IgD-negative memory B cell (primary cell): ENCODE data around the gene NOP16. TPM values are rescaled to one million over a fixed set of nuclear protein-coding genes. Genes with fewer than 3 reads are reported as not detected.
A peak's percentile ranks its signal among the peaks of the same experiment; 100 is the strongest.
"Not testable (repeated sequence)": the region's sequence is repeated elsewhere in the genome, so short reads cannot be mapped to it uniquely, and the experiment has no call there.

Experiments used
- H3K27ac Mint-ChIP-seq, 3 donors: one replicate each; pipeline ENCODE4 v1.8.0; 2020 to 2022; ENCODE audit warnings: mild to moderate bottlenecking in 3 of 3, mixed read lengths in 3 of 3, moderate library complexity in 1 of 3
- H3K27me3 Mint-ChIP-seq: one replicate; pipeline ENCODE4 v1.8.0; 2021; ENCODE audit warnings: mixed read lengths
- H3K36me3 Mint-ChIP-seq: one replicate; pipeline ENCODE4 v1.8.0; 2020; ENCODE audit warnings: mild to moderate bottlenecking, mixed read lengths
- H3K4me1 Mint-ChIP-seq, 3 donors: one replicate each; pipeline ENCODE4 v1.8.0; 2020 to 2022; ENCODE audit warnings: mixed read lengths in 3 of 3, mild to moderate bottlenecking in 1 of 3
- H3K4me3 Mint-ChIP-seq, 4 donors: one replicate each; pipeline ENCODE4 v1.8.0; 2020 to 2022; ENCODE audit warnings: mild to moderate bottlenecking in 4 of 4, mixed read lengths in 4 of 4, moderate library complexity in 3 of 4
- H3K9me3 Mint-ChIP-seq, 3 donors: one replicate each; pipeline ENCODE4 v1.8.0; 2020 to 2021; ENCODE audit warnings: mixed read lengths in 3 of 3, mild to moderate bottlenecking in 1 of 3
- polyA plus RNA-seq: library from polyadenylated mRNA; unstranded; fragments of 300-500 nt; fragmentation: Illumina TruSeq; gene quantifications from one replicate; pipeline ENCODE4 v1.2.3, GENCODE V29; 2021

The NOP16 gene
- polyA plus RNA-seq, 1 donor from 2014 or later, result 38.1 TPM

DNA sequence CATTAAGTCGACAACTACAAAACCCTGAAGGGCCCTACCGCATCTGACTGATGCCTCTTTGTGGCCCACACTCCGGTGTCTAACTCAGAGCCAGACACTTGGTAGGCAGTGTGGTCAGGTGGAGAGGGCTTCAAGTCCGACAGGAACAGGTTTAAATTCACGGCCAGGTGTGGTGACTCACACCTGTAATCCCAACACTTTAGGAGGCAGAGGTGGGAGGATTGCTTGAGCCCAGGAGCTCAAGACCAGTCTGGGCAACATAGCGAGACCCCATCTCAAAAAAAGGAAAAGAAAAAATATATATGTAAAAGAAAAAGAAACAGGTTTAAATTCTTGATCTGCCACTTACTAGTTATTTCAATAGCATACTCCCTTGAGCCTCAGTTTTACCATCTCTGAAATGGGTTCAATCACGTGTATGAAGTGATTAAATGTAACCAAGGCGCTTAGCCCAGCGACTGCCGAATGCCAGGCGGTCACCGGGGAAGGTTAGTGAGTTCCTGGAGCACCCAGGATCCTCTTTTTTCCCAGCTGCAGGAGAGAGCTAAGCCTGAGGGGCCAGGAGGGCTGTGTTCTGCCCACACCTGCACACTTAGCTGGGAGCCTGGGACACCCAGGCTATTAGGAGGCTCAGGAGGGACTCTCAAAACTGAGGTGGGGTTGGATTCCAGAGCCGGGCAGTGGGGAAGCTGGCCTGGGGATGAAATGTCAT is 27.0 kb upstream of the NOP16 start:
- Mint-ChIP-seq H3K27ac (peak overlapping the region; percentile 32 to 77 (median 46)), H3K4me3 (peak overlapping the region; percentile 82 to 92 (median 85)), H3K9me3 (no peaks in the 10 kb centered on the region), H3K36me3 (no peaks in the 10 kb centered on the region), H3K4me1 (peaks cover 12 to 26% (median 16%) of the 10 kb centered on the region in 3 donors), H3K27me3 (peaks cover 4% of the 10 kb centered on the region)

DNA sequence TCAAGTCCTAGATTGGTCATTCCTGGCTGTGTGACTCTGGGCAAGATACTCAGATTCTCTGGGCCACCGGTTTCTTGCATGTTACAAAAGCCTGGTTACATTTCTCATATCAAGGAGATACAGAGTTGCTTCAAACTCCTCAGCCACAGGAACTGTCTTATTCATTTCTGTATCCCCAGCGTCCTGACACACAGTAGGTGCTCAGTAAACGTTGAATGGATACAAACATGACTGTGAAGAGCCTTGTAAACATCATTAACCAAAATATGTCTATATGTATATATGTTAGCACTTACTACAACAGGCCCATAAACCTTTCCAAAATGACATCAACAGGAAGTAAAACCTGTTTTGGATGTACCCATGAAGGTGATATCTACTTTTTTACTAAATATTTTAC is 26.3 kb upstream of the NOP16 start:
- no peaks in the 10 kb centered on the region for H3K9me3 Mint-ChIP-seq
- peak overlapping the region; percentile 82 to 92 (median 85) for H3K4me3 Mint-ChIP-seq
- H3K27ac Mint-ChIP-seq, result peak overlapping the region; percentile 32 to 77 (median 46)
- H3K4me1 Mint-ChIP-seq, result peaks cover 12 to 26% (median 16%) of the 10 kb centered on the region in 3 donors
- no peaks in the 10 kb centered on the region for H3K27me3 Mint-ChIP-seq
- H3K36me3 Mint-ChIP-seq, result no peaks in the 10 kb centered on the region

DNA sequence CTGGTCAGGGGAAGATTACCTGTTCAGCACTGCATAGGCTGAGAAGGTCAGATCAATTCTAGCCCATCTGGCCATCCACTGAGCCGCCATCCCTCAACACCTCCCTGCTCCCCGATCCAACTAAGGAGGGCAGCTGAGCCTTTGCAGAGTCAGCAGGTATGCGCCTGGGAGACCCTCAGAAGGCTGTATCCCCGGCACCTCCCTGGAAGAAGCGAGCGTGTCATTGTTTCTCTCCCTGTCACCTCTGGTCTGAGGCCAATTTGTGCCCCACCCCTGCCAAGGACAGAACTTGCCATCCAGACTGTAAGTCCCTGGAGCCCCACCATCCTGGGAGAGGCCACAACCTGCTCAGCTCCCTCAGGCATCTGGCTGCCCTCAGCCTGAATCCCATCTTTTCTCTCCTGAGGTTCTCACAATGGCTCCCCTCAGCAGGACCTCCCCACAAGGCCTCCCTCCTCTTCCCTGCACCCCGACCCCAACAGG is 25.4 kb upstream of the NOP16 start:
- no peak overlapping the region for H3K4me3 Mint-ChIP-seq
- peaks cover 12 to 26% (median 16%) of the 10 kb centered on the region in 3 donors for H3K4me1 Mint-ChIP-seq
- no peaks in the 10 kb centered on the region for H3K27me3 Mint-ChIP-seq
- H3K9me3 Mint-ChIP-seq, result no peaks in the 10 kb centered on the region
- no peaks in the 10 kb centered on the region for H3K36me3 Mint-ChIP-seq
- H3K27ac Mint-ChIP-seq, result no peak overlapping the region

DNA sequence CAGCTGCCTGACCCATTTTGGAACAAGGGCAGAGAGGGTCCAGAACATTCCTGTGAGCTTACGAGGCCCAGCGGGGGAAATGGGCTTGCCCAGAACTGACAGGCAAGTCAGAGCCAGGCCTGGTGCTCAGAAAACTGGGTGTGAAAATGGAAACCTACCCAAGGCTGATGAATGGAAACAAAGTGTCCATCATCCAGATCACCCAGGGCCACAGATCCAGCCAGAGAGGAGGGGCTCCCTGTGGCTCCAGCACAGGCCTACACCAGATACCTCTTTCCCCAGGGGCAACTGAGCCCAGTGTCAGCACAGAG is 24.8 kb upstream of the NOP16 start:
- Mint-ChIP-seq H3K9me3 (no peaks in the 10 kb centered on the region), H3K4me3 (peak overlapping the region in 1 of 4 donors; percentile 52), H3K4me1 (peaks cover 12 to 26% (median 16%) of the 10 kb centered on the region in 3 donors), H3K27ac (peak overlapping the region in 1 of 3 donors; percentile 39), H3K36me3 (no peaks in the 10 kb centered on the region), H3K27me3 (no peaks in the 10 kb centered on the region)

DNA sequence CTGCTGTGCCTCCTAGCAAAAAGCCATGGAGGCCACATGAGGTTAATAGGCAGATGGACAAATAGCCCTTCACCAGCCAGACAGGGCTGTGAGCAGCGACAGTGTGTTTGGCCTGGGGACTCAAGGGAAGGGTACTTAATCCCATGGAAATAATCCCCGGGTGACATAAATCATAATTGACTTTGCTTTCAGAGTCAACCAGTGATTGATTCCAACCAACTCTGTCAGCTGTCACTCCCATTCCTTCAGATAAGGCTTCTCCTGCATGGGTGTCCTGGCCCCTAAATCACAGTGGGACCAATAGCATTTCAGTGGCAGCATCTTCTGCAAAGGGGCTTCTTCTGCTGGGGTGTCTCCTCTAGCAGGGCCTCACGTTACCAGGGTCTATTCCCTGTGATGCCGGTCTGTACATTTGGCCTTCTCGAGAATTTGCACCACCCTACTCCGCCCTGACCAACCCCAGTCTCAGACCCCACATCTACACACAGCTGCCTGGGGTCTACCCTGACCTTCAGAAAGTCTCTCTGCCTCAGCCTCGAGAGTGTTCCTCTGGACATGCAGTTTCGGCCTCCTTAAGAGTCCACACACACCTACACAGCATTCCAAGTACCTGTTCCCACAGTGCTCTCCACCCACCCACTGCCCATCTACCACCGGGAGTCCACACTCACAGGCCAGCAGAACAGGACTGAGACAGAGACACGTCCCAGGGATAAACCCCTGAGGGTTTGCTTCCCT is 24.3 kb upstream of the NOP16 start:
- H3K4me3 Mint-ChIP-seq, result peak overlapping the region in 1 of 4 donors; percentile 52
- H3K9me3 Mint-ChIP-seq, result no peaks in the 10 kb centered on the region
- no peaks in the 10 kb centered on the region for H3K27me3 Mint-ChIP-seq
- no peaks in the 10 kb centered on the region for H3K36me3 Mint-ChIP-seq
- peaks cover 12 to 26% (median 16%) of the 10 kb centered on the region in 3 donors for H3K4me1 Mint-ChIP-seq
- H3K27ac Mint-ChIP-seq, result peak overlapping the region in 1 of 3 donors; percentile 39

- H3K9me3 Mint-ChIP-seq, result no peaks in the 10 kb centered on the region
- H3K27me3 Mint-ChIP-seq, result no peaks in the 10 kb centered on the region
- H3K4me1 Mint-ChIP-seq, result peaks cover 12 to 18% (median 13%) of the 10 kb centered on the region in 3 donors
- H3K36me3 Mint-ChIP-seq, result no peaks in the 10 kb centered on the region
- H3K4me3 Mint-ChIP-seq, result no peak overlapping the region
- H3K27ac Mint-ChIP-seq, result no peak overlapping the region
Observed at GRCh38 chr5:176410486-176411180, 22.2 kb upstream of the NOP16 start.

DNA sequence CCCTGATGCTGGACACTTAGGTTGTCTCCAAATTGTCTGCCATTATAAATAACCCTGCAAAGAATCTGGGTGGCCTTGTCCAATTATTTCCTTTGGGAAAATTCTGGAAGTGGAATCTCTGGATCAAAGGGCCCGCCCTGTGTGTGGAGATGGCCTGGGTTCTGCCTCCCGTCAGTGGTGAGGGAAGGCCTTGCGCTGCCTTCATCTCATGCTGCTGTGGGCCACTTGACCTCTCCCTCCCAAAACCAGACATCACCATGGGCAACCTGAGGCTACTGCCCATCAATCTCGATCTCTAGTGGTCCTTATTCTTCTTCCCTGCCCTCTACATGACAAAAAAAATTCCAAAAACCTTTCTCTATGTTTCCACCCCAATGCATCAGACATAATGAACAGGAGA is 21.4 kb upstream of the NOP16 start:
- no peaks in the 10 kb centered on the region for H3K36me3 Mint-ChIP-seq
- H3K27ac Mint-ChIP-seq, result no peak overlapping the region
- no peaks in the 10 kb centered on the region for H3K9me3 Mint-ChIP-seq
- peaks cover 3 to 10% (median 5%) of the 10 kb centered on the region in 3 donors for H3K4me1 Mint-ChIP-seq
- no peaks in the 10 kb centered on the region for H3K27me3 Mint-ChIP-seq
- no peak overlapping the region for H3K4me3 Mint-ChIP-seq

GRCh38 chr5:176408590-176408989 is 20.2 kb upstream of the NOP16 start:
- H3K4me1 Mint-ChIP-seq, result peaks cover 0 to 3% (median 0%) of the 10 kb centered on the region in 3 donors
- no peak overlapping the region for H3K27ac Mint-ChIP-seq
- H3K9me3 Mint-ChIP-seq, result no peaks in the 10 kb centered on the region
- no peak overlapping the region for H3K4me3 Mint-ChIP-seq
- H3K36me3 Mint-ChIP-seq, result no peaks in the 10 kb centered on the region
- no peaks in the 10 kb centered on the region for H3K27me3 Mint-ChIP-seq

- H3K9me3 Mint-ChIP-seq, H3K27me3 Mint-ChIP-seq, H3K4me3 Mint-ChIP-seq, H3K4me1 Mint-ChIP-seq, H3K36me3 Mint-ChIP-seq: not testable (repeated sequence)
- peak overlapping the region in 1 of 3 donors; percentile 19 for H3K27ac Mint-ChIP-seq
Observed at GRCh38 chr5:176408252-176408573, 19.8 kb upstream of the NOP16 start.

- no peaks in the 10 kb centered on the region for H3K9me3 Mint-ChIP-seq
- H3K36me3 Mint-ChIP-seq, result no peaks in the 10 kb centered on the region
- peak overlapping the region in 1 of 3 donors; percentile 19 for H3K27ac Mint-ChIP-seq
- peaks cover 0 to 3% (median 0%) of the 10 kb centered on the region in 3 donors for H3K4me1 Mint-ChIP-seq
- H3K27me3 Mint-ChIP-seq, result no peaks in the 10 kb centered on the region
- no peak overlapping the region for H3K4me3 Mint-ChIP-seq
Observed at GRCh38 chr5:176407456-176408251, 19.3 kb upstream of the NOP16 start.

GRCh38 chr5:176406436-176407052 is 18.1 kb upstream of the NOP16 start:
- Mint-ChIP-seq H3K36me3 (no peaks in the 10 kb centered on the region), H3K27me3 (no peaks in the 10 kb centered on the region), H3K4me3 (no peak overlapping the region), H3K4me1 (peaks cover 0 to 6% (median 0%) of the 10 kb centered on the region in 3 donors), H3K27ac (no peak overlapping the region), H3K9me3 (no peaks in the 10 kb centered on the region)

- Mint-ChIP-seq H3K9me3 (no peaks in the 10 kb centered on the region), H3K4me3 (no peak overlapping the region), H3K4me1 (peaks cover 0 to 4% (median 0%) of the 10 kb centered on the region in 3 donors), H3K27me3 (no peaks in the 10 kb centered on the region), H3K27ac (no peak overlapping the region), H3K36me3 (no peaks in the 10 kb centered on the region)
Observed at GRCh38 chr5:176405656-176406435, 17.4 kb upstream of the NOP16 start.

- Mint-ChIP-seq H3K4me1 (peaks cover 0 to 4% (median 0%) of the 10 kb centered on the region in 3 donors), H3K9me3 (no peaks in the 10 kb centered on the region), H3K36me3 (peaks cover 1% of the 10 kb centered on the region), H3K27ac (peak overlapping the region in 2 of 3 donors; percentile 36 to 83), H3K4me3 (no peak overlapping the region), H3K27me3 (no peaks in the 10 kb centered on the region)
Observed at GRCh38 chr5:176401281-176402205, 13.1 kb upstream of the NOP16 start.
